Parathyroid adenoma (tissue), 2 donors: ENCODE data around the gene TMEM89.

Experiments used
- H2AFZ ChIP-seq: fragments of 300-600 bp; sonication (generic); one replicate; pipeline ENCODE4 v1.7.0; 2017; ENCODE audit warnings: antibody characterized with exemption, mild to moderate bottlenecking
- H3K27ac ChIP-seq: fragments of 300-600 bp; sonication (generic); one replicate; pipeline ENCODE4 v1.7.0; 2017
- H3K27me3 ChIP-seq: fragments of 300-600 bp; sonication (generic); one replicate; pipeline ENCODE4 v1.7.0; 2017; ENCODE audit warnings: low read length; ENCODE audit not compliant: control insufficient read depth, insufficient read depth
- H3K36me3 ChIP-seq: fragments of 300-600 bp; sonication (generic); one replicate; pipeline ENCODE4 v1.7.0; 2017; ENCODE audit warnings: low read length; ENCODE audit not compliant: control insufficient read depth, insufficient read depth
- H3K4me1 ChIP-seq: fragments of 300-600 bp; sonication (generic); one replicate; pipeline ENCODE4 v1.7.0; 2017; ENCODE audit warnings: control low read depth
- H3K4me2 ChIP-seq: fragments of 300-600 bp; sonication (generic); one replicate; pipeline ENCODE4 v1.7.0; 2017; ENCODE audit warnings: low read length
- H3K4me3 ChIP-seq: fragments of 300-600 bp; sonication (generic); one replicate; pipeline ENCODE4 v1.7.0; 2017; ENCODE audit warnings: low read depth, low read length
- H3K79me2 ChIP-seq: fragments of 300-600 bp; sonication (generic); one replicate; pipeline ENCODE4 v1.7.0; 2017; ENCODE audit warnings: control low read depth
- H3K9ac ChIP-seq: fragments of 300-600 bp; sonication (generic); one replicate; pipeline ENCODE4 v1.7.0; 2017; ENCODE audit warnings: mild to moderate bottlenecking
- H3K9me3 ChIP-seq: fragments of 300-600 bp; sonication (generic); one replicate; pipeline ENCODE4 v1.7.0; 2017; ENCODE audit warnings: low read length; ENCODE audit not compliant: control insufficient read depth
- TF ChIP-seq, protein P1 (sequence below): fragments of 300-600 bp; sonication (generic); IDR thresholded peaks from one replicate; pipeline ENCODE4 v1.7.0; 2017; ENCODE audit warnings: antibody characterized with exemption, mild to moderate bottlenecking
- donor health status: primary hyperparathyroidism.

Gene TMEM89

DNA sequence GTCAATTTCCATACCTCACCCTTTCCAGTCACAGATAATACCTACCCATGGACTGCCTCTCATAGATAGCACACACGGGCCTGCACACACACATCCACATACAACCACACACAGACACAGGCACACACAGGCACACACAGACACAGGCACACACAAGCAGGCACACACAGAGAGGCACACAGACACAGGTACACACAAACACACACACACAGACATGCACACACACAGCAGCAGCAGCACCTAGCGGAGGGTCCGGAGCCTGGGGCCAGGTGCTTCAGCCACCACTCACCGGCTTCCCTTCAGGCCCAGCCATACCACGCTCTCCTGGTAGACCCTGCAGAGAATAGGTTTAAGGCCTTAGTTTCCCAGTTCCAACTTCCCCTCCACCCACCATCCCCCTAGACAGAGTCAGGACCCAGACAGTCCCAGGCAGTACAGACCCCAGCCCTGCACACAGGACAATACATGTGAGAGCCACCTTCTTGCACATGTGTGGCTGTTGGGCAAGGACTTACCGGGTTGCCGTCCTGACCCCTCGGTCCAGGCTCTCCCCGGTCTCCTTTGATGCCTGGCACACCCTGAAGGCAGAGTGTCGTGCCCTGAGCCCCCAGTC, 47.5 kb downstream of the TMEM89 start:
- no peak overlapping the region for H3K9ac ChIP-seq
- H3K4me3 ChIP-seq: no peak overlapping the region
- H3K4me1 ChIP-seq: no peaks in the 10 kb centered on the region
- H3K9me3 ChIP-seq: no peaks in the 10 kb centered on the region
- no peaks in the 10 kb centered on the region for H3K27me3 ChIP-seq
- H3K79me2 ChIP-seq: no peaks in the 10 kb centered on the region
- no peak overlapping the region for H3K27ac ChIP-seq
- H2AFZ ChIP-seq: no peak overlapping the region
- no peaks in the 10 kb centered on the region for H3K36me3 ChIP-seq
- TF ChIP-seq, protein P1, sequence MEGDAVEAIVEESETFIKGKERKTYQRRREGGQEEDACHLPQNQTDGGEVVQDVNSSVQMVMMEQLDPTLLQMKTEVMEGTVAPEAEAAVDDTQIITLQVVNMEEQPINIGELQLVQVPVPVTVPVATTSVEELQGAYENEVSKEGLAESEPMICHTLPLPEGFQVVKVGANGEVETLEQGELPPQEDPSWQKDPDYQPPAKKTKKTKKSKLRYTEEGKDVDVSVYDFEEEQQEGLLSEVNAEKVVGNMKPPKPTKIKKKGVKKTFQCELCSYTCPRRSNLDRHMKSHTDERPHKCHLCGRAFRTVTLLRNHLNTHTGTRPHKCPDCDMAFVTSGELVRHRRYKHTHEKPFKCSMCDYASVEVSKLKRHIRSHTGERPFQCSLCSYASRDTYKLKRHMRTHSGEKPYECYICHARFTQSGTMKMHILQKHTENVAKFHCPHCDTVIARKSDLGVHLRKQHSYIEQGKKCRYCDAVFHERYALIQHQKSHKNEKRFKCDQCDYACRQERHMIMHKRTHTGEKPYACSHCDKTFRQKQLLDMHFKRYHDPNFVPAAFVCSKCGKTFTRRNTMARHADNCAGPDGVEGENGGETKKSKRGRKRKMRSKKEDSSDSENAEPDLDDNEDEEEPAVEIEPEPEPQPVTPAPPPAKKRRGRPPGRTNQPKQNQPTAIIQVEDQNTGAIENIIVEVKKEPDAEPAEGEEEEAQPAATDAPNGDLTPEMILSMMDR: no peak
- no peak overlapping the region for H3K4me2 ChIP-seq

DNA sequence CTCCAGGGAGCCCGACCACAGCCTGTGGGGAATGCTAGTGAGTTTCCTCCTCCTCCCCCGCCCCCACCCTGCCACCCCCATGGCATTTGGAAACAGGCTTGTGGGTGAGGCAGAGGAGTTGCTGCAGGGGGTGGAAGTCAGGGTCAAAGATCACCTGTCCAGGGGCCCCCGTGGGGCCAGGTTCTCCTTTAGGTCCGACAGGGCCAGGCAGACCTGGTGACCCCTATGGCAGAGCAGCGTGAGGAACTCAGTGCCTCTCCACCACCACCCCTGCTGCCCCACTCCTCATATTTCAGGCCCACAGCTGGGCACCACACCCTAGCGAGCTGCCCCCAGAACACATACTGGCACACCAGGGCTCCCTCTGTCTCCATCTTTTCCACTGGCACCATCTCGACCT, 49.1 kb downstream of the TMEM89 start:
- H3K27me3 ChIP-seq: no peaks in the 10 kb centered on the region
- H3K4me1 ChIP-seq: no peaks in the 10 kb centered on the region
- no peak overlapping the region for H3K4me2 ChIP-seq
- H3K9ac ChIP-seq: no peak overlapping the region
- H3K9me3 ChIP-seq: no peaks in the 10 kb centered on the region
- H3K4me3 ChIP-seq: no peak overlapping the region
- H3K79me2 ChIP-seq: no peaks in the 10 kb centered on the region
- TF ChIP-seq, protein P1: no peak
- no peaks in the 10 kb centered on the region for H3K36me3 ChIP-seq
- no peak overlapping the region for H3K27ac ChIP-seq
- no peak overlapping the region for H2AFZ ChIP-seq

DNA sequence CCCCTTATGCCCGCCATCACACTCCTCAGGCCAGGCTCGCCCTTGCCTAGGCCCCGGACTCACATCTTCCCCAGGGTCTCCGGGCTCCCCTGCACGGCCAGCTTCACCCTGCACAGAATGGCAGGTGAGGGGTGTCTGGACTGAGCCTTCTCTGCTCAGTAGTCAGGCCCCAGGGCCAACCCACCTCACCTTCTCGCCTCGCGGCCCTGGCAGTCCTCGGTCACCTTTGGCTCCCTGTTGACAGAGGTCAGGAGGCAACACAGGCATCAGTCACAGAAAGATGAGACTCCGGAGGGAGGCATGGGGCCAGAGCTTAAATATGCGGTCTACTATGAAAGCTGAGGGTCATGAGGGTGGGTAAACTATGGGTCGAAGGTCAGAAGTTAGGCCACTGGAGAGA, 49.6 kb downstream of the TMEM89 start:
- H3K27me3 ChIP-seq: no peaks in the 10 kb centered on the region
- H3K36me3 ChIP-seq: no peaks in the 10 kb centered on the region
- H3K27ac ChIP-seq: no peak overlapping the region
- TF ChIP-seq, protein P1: no peak
- H3K4me2 ChIP-seq: no peak overlapping the region
- H3K79me2 ChIP-seq: no peaks in the 10 kb centered on the region
- H3K4me3 ChIP-seq: no peak overlapping the region
- H3K9ac ChIP-seq: no peak overlapping the region
- H3K9me3 ChIP-seq: no peaks in the 10 kb centered on the region
- H3K4me1 ChIP-seq: no peaks in the 10 kb centered on the region
- H2AFZ ChIP-seq: no peak overlapping the region
